GM12878 (cell line): ENCODE measurements around the gene PTPN22. TPM values are rescaled to one million over a fixed set of nuclear protein-coding genes. Genes with fewer than 3 reads are reported as not detected.

Experiments used
- ATAC-seq: fragments of 200-7000 bp; cut with Tn5 transposase; 3 replicates; pipeline ENCODE4 v1.9.1; 2020; ENCODE audit warnings: mild to moderate bottlenecking, moderate library complexity
- BruUV-seq: library from RNA; stranded (reverse); fragments of 400-500 nt; replicated peaks from 2 replicates; lab custom pipeline; 2021; lab: Mats Ljungman, UMichigan
- CTCF ChIA-PET: fragments of 300-600 bp; sonication (Branson Sonifier 250); formaldehyde crosslinking; extraction: SDS; loops from one replicate; lab custom pipeline; 2021; ENCODE audit warnings: inconsistent platforms; lab: Yijun Ruan, JAX
- POLR2A ChIA-PET: fragments of 350-600 bp; formaldehyde crosslinking; extraction: SDS; loops from one replicate; lab custom pipeline; 2021; ENCODE audit warnings: inconsistent platforms; lab: Charles Lee
- RAD21 ChIA-PET: fragments of 300-600 bp; sonication (Branson Sonifier 250); formaldehyde crosslinking; loops from one replicate; lab custom pipeline; 2023; ENCODE audit warnings: antibody characterized with exemption; ENCODE audit not compliant: unreplicated experiment; lab: Charles Lee
- SMC1A ChIA-PET: fragments of 300-600 bp; sonication (Branson Sonifier 250); formaldehyde crosslinking; loops from one replicate; lab custom pipeline; 2023; ENCODE audit not compliant: unreplicated experiment, uncharacterized antibody; lab: Charles Lee
- DNase-seq: peaks from one replicate; pipeline ENCODE4 v3.0.0-alpha.2; 2011; ENCODE audit warnings: low read depth, low spot score
- FAIRE-seq: peaks from 3 replicates; lab custom pipeline; 2011; peaks lifted over from hg19 to GRCh38; lab: Jason Lieb, UNC
- H2AFZ ChIP-seq: 2 replicates; pipeline ENCODE4 v1.6.0; 2011; ENCODE audit warnings: low read depth, low read length, control low read depth; ENCODE audit not compliant: control insufficient read depth
- H3K27ac ChIP-seq: 2 replicates; pipeline ENCODE4 v1.5.1; 2011; ENCODE audit warnings: control low read depth; ENCODE audit not compliant: control insufficient read depth, insufficient read depth
- H3K27me3 ChIP-seq, 2 experiments: replicated peaks in 1 of 2; 2 replicates each; pipeline versions ENCODE4 v1.6.0 to v1.6.1; 2011; ENCODE audit warnings: low read length in 1 of 2; ENCODE audit not compliant: control insufficient read depth in 2 of 2, insufficient read depth in 2 of 2
- H3K36me3 ChIP-seq, 2 experiments: 2 replicates each; pipeline ENCODE4 v1.5.1; 2011; ENCODE audit warnings: low read length in 1 of 2; ENCODE audit not compliant: control insufficient read depth in 2 of 2, insufficient read depth in 2 of 2
- H3K4me1 ChIP-seq: 2 replicates; pipeline ENCODE4 v1.6.1; 2011; ENCODE audit warnings: mild to moderate bottlenecking, low read length, moderate library complexity, mixed read lengths; ENCODE audit not compliant: control insufficient read depth, insufficient read depth
- H3K4me2 ChIP-seq: 2 replicates; pipeline ENCODE4 v1.6.0; 2011; ENCODE audit warnings: control low read depth; ENCODE audit not compliant: control insufficient read depth, insufficient read depth
- H3K4me3 ChIP-seq: fragments of 200-600 bp; sonication (generic); 2 replicates; pipeline ENCODE4 v1.5.1; 2016
- H3K79me2 ChIP-seq: 2 replicates; pipeline ENCODE4 v1.6.0; 2011; ENCODE audit warnings: low read length; ENCODE audit not compliant: control insufficient read depth, insufficient read depth
- H3K9ac ChIP-seq: 2 replicates; pipeline ENCODE4 v1.8.0; 2011; ENCODE audit warnings: low read length, control low read depth, mixed read lengths; ENCODE audit not compliant: control insufficient read depth, insufficient read depth
- H3K9me3 ChIP-seq: replicated peaks from 3 replicates; pipeline ENCODE4 v1.5.1; 2011; ENCODE audit warnings: mild to moderate bottlenecking, low read length; ENCODE audit not compliant: control insufficient read depth, insufficient read depth
- H4K20me1 ChIP-seq: 2 replicates; pipeline ENCODE4 v1.6.0; 2011; ENCODE audit not compliant: control insufficient read depth, insufficient read depth
- WGBS: methylation state at CpG from one replicate; pipeline ENCODE4 v1.1.6; 2016; ENCODE audit warnings: low lambda C conversion rate; ENCODE audit not compliant: insufficient replicate concordance, insufficient coverage; ENCODE audit errors: missing lambda C conversion rate; 5-methylcytosine and 5-hydroxymethylcytosine counted together
- in situ Hi-C: fragments of 300-500 bp; cut with MboI; formaldehyde crosslinking; loops from 9 replicates; pipeline ENCODE4 v1.14.3; 2018; ENCODE audit warnings: mixed read lengths
- intact Hi-C: fragments of 100-400 bp; cut with micrococcal nuclease; formaldehyde crosslinking; loops from one replicate; pipeline ENCODE4 v1.14.2; 2022; ENCODE audit not compliant: unreplicated experiment
- polyA plus RNA-seq, 11 experiments: library from polyadenylated mRNA; depleted of rRNA in 4 of 11; unstranded in 6 of 11; stranded (reverse) in 5 of 11; fragments of >200 nt; fragmentation: Nextera tagmentation in 4 of 11; fragmentation: Illumina TruSeq in 1 of 11; extraction: Ambion mirVana in 4 of 11; extraction: Trizol in 1 of 11; gene quantifications; 1 replicate in 1 of 11; 2 replicates in 10 of 11; pipeline versions ENCODE4 v1.2.1 to v1.2.3, GENCODE V29; 2011 to 2016; ENCODE audit warnings: inconsistent platforms in 2 of 11, missing spikeins in 2 of 11, low read depth in 1 of 11
- total RNA-seq, 4 experiments: library from RNA; depleted of rRNA in 3 of 4; stranded (reverse); fragments of >200 nt in 3 of 4; fragmentation: Illumina TruSeq in 1 of 4; extraction: Trizol in 1 of 4; gene quantifications; 2 replicates each; pipeline versions ENCODE4 v1.2.1 to v1.2.3, GENCODE V29; 2013 to 2021
- TF ChIP-seq, protein P1 (sequence below): fragments of 450-650 bp; IDR thresholded peaks from 2 replicates; pipeline ENCODE4 v1.6.1; 2016; ENCODE audit warnings: mild to moderate bottlenecking, moderate library complexity, borderline replicate concordance
- TF ChIP-seq, protein P2 (sequence below): fragments of 450-650 bp; IDR thresholded peaks from 2 replicates; pipeline ENCODE4 v1.6.1; 2014; ENCODE audit warnings: mild to moderate bottlenecking

The PTPN22 gene
- total and polyA plus RNA-seq, 10 of the 15 experiments (the other 5 are each of a cell fraction or from before 2014, with no cell fraction given): 22.8 to 65.1 (median 44.9) TPM

DNA sequence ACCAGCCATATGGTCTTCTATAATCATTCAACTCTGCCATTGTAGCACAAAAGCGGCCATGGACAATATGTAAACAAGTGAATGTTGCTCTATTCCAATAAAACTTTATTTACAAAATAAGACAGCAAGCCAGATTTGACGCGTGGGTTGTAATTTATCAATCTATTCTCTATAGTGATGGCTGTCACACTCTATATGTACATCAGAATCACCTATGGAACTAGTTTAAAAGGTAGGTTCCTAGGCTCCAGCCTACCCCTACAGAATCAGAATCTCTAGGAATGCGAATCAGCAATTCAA, 8.2 kb upstream of the PTPN22 start:
- H3K9me3 ChIP-seq: no peaks in the 10 kb centered on the region
- peak overlapping the region; percentile 91; the same call in 1 of the 2 replicates for H3K4me2 ChIP-seq
- CTCF ChIA-PET: interaction anchor here (1.2 to 6.9 kb wide), 5 partner anchors 11 to 49 kb away, joined by 3 to 56 read pairs (median 27); partner anchors contain the start of genes AP4B1 and HIPK1
- FAIRE-seq: no peak
- H2AFZ ChIP-seq: no peak overlapping the region; the same call in 1 of the 2 replicates
- H3K36me3 ChIP-seq: no peaks in the 10 kb centered on the region
- RAD21 ChIA-PET: interaction anchor here (0.8 to 9.7 kb wide), 9 partner anchors 10 to 52 kb away, joined by 3 to 189 read pairs (median 8); partner anchors contain the start of genes AP4B1, DCLRE1B and HIPK1
- H3K4me3 ChIP-seq: no peak overlapping the region
- POLR2A ChIA-PET: interaction anchor here (1.1 to 10.4 kb wide), 7 partner anchors 12 to 52 kb away, joined by 4 to 111 read pairs (median 16); partner anchors contain the start of genes AP4B1 and DCLRE1B
- H3K4me1 ChIP-seq: peaks cover 42% of the 10 kb centered on the region
- H3K27ac ChIP-seq: peak overlapping the region; percentile 92
- intact Hi-C loops: no loop called here
- H3K27me3 ChIP-seq: no peaks in the 10 kb centered on the region
- TF ChIP-seq, protein P1, sequence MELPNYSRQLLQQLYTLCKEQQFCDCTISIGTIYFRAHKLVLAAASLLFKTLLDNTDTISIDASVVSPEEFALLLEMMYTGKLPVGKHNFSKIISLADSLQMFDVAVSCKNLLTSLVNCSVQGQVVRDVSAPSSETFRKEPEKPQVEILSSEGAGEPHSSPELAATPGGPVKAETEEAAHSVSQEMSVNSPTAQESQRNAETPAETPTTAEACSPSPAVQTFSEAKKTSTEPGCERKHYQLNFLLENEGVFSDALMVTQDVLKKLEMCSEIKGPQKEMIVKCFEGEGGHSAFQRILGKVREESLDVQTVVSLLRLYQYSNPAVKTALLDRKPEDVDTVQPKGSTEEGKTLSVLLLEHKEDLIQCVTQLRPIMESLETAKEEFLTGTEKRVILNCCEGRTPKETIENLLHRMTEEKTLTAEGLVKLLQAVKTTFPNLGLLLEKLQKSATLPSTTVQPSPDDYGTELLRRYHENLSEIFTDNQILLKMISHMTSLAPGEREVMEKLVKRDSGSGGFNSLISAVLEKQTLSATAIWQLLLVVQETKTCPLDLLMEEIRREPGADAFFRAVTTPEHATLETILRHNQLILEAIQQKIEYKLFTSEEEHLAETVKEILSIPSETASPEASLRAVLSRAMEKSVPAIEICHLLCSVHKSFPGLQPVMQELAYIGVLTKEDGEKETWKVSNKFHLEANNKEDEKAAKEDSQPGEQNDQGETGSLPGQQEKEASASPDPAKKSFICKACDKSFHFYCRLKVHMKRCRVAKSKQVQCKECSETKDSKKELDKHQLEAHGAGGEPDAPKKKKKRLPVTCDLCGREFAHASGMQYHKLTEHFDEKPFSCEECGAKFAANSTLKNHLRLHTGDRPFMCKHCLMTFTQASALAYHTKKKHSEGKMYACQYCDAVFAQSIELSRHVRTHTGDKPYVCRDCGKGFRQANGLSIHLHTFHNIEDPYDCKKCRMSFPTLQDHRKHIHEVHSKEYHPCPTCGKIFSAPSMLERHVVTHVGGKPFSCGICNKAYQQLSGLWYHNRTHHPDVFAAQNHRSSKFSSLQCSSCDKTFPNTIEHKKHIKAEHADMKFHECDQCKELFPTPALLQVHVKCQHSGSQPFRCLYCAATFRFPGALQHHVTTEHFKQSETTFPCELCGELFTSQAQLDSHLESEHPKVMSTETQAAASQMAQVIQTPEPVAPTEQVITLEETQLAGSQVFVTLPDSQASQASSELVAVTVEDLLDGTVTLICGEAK: peak; percentile 87
- TF ChIP-seq, protein P2, sequence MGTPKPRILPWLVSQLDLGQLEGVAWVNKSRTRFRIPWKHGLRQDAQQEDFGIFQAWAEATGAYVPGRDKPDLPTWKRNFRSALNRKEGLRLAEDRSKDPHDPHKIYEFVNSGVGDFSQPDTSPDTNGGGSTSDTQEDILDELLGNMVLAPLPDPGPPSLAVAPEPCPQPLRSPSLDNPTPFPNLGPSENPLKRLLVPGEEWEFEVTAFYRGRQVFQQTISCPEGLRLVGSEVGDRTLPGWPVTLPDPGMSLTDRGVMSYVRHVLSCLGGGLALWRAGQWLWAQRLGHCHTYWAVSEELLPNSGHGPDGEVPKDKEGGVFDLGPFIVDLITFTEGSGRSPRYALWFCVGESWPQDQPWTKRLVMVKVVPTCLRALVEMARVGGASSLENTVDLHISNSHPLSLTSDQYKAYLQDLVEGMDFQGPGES: no peak
- ATAC-seq: no peak
- H4K20me1 ChIP-seq: no peaks in the 10 kb centered on the region
- H3K79me2 ChIP-seq: no peaks in the 10 kb centered on the region
- in situ Hi-C loops: no loop called here
- BruUV-seq: no TSS peak
- no peak for DNase-seq
- SMC1A ChIA-PET: interaction anchor here (1.0 to 15.2 kb wide), 6 partner anchors 8 to 51 kb away, joined by 3 to 396 read pairs (median 12); partner anchors contain the start of genes AP4B1, BCL2L15 and DCLRE1B
- over 99% methylated on average over 4 of the region's 4 CpGs for WGBS
- H3K9ac ChIP-seq: peak overlapping the region; percentile 0; the same call in 1 of the 2 replicates
